NCI-H82 treated with DMSO at 0.1 percent for 48 hours (cell line): ENCODE data around the gene SMARCC1.
"Not testable (repeated sequence)": the region's sequence is repeated elsewhere in the genome, so short reads cannot be mapped to it uniquely, and the experiment has no call there.

Source experiments
- DNase-seq: peaks from one replicate; lab custom pipeline; 2025; ENCODE audit not compliant: unreplicated experiment; lab: John Stamatoyannopoulos, UW

SMARCC1 gene

DNA sequence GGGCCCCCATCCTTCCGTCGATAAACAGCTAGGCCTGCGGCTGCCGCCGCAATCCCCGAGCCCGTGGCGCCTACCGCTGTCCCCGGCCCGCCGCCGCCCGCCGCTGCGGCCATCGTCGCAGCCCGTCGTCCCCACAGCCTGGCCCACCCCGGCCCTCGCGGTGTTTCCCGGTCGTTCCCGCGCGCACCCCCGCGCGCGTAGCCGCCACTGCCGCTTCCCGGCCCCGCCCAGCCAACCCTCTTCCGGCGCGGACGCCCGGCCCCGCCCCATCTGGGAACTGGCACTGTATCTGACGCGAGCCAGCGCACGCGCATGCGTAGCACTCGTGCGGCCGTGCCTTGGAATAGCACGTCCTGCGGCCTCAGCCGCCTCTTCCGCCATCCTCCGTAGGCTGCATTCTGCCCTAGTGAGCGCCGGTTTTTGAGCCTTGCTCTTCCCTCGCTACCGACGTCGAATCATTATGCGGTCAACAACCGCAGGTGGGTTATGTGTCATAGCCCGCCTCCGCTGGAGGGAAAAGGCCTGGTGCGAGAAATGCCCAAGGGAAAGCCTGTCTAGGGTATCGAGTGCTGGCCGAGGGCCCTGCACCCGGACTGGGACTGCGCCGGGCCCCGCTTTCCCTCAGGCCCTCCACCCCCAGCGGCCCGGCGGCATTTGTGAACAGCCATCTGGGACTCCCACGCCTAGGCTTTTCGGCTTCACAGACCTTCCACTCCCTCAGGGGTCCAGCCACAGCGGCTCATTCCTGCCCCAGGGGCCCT is at the start of gene SMARCC1:
Gene SMARCC1, minus strand, starts transcription at position 209 of the 761 bp plus-strand sequence. Its CDS starts 96 bp downstream, at position 113.
- DNase-seq: peak; percentile 69

DNA sequence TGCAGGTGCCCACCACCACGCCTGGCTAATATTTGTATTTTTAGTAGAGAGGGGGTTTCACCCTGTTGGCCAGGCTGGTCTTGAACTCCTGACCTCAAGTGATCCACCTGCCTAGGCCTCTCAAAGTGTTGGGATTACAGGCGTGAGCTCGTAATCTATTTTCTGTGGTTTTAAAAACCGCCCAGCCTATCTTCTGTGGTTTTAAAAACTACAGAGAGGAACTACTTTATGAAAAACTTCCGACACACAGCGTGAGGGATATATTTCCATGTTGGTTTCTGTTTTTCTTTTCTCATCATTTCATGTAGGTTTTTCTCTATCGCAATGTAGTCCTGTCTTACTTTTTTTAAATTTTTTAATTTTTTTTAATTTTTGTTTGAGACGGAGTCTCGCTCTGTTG is 47.8 kb upstream of the SMARCC1 start:
- DNase-seq: not testable (repeated sequence)

DNA sequence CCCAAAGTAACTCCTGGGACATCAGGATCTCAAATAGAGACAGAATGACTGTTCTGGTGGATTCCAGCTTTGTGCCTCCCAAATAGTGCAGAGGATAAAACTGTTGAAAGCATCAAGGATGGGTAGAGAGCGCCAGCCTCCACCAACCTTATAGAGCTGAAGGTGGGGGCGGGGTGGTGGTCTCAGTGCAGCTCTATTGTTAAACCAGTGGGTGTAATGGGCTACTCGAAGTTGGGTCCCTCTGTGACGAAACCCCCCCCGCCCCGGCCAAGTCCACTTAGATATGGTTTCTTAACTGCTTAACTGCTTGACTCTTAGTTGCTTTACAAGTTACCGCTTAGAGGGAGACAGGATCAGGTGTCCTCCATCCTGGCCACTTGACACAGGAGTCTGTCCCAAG is 43.9 kb upstream of the SMARCC1 start:
- no peak for DNase-seq

DNA sequence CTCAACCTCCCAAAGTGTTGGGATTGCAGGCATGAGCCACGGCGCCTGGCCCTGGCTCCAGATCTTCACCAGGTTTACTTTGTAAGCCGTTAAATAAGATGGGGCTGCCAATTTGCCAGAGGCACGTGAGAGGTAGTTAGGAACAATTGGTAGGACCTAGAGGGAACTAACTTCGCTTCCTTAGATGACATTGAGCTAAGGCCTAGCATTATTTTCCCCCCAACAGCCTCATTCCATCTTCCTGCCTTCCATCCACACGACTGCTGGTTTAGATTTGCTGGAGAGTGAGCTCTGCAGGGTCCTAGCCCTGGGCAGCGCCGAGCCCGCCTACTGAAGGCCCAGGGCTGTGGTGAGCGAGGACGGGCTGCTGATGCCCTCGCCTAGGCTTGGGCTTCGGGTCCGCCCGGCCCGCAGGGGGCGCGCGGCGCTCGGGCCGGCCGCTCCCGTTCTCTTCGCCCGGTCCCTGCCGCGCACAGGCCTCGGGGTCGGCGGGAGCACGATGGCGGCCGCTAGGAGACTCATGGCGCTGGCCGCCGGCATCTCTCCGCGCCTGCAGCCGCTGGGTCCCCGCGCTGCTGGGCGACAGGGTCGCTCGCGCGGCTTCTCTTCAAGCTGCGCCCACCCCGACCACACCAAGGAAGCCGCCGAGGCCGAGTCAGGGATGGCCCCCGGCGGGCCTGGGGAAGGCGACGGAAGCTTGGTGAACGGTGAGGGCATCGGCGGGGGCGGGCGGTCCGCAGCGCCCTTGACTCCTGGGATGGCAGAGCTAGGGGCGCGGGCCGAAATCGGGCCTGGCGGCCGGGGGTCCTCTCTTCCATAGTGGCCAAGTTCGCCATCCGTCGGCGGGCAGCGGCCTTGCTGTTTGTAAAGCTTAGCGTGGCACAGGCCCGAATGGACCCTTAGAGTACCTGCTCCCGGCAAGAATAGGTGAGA is 43.1 kb upstream of the SMARCC1 start:
- peak; percentile 31 for DNase-seq

DNA sequence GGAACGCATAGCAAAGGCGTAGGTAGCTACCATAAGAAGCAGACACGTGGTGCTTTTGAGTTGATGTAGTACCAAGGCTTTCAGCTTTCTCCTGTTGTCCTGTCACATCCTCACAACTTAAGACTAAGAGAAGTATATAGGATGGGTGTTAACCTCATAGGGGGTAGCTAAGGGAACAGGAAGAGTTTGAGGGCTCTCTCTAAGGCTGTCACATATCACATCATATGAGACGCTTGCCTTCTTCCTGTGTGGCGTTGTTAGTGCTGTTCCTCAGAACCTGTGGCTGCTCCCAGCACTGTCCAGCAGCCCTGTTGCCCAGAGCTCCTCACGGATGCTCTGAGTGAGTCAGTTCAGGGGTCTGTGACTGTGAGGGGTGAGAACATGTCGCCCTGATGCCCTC is 35.9 kb upstream of the SMARCC1 start:
- no peak for DNase-seq

DNA sequence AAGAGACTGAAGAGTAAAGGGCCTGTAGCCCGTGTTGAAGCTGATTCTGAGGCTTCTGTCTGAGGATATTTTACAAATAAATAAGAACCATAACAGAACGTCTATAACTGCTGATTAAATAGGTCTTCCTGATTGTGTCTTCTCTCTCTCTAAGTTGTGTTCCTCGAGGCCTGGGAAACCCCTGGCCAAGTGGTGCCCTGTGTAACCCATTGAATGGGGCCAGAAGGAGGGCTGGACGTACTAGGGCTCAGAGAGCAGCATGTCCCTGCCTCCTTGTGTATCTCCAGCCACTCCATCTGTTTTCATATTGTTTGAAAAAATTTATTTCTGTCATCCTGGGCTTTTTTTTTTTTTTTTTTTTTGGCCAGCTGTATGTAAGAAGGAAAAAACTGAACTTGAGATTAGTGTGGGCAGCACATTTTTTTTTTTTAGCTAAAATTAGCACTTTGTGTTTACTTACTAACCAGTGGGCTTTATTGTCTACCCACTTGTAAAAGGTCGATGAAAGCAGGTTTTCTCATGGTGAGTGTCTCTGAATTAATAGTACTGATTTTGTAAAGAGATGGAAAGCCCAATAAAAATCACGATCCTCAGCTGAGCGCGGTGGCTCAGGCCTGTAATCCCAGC is 32.0 kb upstream of the SMARCC1 start:
- DNase-seq: no peak

DNA sequence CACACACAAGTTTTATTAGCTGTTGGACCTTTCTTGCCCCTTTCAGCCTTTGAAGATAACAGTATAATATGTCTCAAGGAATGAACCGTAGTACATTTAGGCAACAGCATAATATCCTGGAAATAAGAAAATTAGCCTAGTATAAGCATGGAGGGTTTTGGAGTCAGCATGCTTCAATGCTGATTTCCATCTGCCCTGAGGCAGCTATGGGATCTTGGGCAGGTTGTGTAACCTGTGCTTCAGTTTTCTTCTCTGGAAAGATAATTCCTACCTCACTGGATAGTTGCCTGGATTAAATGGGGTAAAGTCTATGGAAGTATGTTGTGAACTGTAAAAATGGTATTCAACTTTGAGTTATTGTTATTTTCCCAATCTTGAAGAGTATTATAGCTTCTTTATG is 22.9 kb upstream of the SMARCC1 start:
- no peak for DNase-seq

DNA sequence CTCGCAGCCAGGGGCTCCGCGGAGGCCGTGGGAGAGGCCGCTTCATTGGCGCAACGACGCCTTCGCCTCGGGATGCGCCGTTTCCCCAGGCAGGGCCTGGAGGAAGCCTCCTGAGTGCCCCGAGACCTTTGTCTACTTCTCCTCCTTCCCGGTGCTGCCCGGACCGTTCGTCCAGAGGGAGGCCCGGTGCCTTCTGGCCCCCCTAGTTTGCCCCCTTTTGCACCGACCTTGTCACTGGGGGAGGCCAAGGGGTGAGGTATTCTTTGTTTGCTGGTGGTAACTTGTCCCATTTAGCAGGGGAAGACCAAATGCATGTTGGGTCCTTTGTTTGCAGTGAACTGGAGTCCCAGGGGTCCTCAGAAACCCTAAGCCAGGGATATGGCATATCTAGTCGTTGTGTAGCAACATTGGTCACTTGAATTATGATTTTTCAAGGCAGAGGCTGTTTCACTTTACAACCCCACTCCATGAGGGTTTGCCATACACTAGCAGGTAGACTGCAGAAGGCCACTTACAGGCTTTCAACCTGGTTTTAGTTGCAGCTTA is 21.9 kb upstream of the SMARCC1 start:
- DNase-seq: no peak

DNA sequence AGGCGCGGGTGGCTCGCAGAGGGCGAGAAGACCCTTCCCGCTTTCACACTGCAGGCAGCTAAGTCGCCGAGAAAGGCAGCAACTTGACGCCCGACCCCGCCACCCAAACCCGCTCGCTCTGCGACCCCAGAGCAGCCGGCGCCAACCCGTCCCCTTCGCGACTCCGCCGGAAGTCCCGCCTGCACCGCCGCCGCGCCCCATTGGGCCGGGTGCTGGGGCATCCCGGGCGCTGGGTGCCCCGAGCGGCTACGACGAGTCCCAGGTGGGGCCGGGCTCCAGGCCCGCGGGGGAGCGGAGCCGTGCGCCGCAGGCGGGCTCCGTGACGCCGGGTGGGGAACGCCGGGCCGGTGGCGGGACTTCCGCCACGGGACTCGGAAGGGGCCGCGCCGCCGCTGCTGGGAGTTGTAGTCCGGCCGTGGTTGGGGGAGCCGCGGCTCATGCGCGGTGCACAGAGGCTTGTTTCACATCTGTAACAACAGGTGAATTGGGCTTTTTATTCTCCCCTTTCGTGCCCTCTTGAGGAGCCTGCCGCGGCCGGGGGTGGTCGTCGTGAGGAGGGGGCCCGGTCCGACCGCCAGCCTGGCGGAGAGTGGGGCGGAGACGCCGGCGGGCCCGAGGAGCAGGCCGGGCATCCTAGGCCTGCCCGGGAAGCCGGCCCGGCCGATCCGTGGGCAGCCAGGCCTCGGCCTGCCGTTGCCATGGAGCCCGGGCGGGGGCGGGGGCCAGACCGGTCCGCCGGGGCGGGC is 21.2 kb upstream of the SMARCC1 start, which contains the start of gene DHX30:
Gene DHX30, plus strand, starts transcription at position 405 of the 746 bp plus-strand sequence. CDS start 7,546 bp downstream, outside the sequence.
- DNase-seq: peak; percentile 7

DNA sequence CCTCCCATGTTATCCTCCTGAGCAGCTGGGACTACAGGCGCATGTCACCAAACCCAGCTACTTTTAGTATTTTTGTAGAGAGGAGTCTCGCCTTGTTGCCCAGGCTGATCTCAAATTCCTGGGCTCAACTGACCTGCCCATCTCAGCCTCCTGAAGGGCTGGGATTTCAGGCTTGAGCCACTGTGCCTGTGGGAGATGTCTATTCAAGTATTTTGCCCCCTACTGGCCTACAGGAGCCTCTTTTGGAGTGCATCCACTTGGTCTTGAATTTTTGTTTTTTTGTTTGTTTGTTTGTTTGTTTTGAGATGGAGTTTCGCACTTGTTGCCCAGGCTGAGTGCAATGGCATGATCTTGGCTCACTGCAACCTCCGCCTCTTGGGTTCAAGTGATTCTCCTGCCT is 18.0 kb upstream of the SMARCC1 start:
- DNase-seq: no peak

DNA sequence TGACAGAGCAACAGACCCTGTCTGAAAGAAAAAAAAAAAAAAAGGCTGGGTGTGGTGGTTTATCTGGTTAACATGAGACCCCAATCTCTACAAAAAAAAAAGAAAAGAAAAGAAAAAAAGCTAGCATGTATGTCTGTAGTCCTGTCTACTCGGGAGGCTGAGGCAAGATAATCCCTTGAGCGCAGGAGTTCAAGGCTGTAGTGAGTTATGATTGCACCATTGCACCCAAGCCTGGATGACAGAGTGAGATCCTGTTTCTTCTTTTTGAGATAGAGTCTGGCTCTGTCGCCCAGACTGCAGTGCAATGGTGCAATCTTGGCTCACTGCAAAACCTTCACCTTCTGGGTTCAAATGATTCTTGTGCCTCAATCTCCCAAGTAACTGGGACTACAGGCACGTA is 12.9 kb upstream of the SMARCC1 start:
- no peak for DNase-seq

DNA sequence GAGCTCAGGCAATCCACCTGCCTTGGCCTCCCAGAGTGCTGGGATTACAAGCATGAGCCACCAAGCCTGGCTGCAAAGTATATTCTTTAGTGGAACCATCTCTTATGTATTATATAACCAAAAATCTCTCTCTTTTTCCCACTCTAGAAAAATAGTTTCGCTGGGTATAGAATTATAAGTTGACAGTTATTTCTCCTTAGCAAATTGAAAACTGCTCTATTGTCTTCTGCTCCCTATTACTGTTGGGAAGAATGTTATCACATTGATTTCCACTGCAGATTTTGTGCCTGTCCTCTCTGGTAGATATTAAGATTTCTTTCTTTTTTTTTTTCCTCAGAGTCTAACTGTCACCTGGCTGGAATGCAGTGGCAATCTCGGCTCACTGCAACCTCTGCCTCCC is 11.0 kb upstream of the SMARCC1 start:
- no peak for DNase-seq

DNA sequence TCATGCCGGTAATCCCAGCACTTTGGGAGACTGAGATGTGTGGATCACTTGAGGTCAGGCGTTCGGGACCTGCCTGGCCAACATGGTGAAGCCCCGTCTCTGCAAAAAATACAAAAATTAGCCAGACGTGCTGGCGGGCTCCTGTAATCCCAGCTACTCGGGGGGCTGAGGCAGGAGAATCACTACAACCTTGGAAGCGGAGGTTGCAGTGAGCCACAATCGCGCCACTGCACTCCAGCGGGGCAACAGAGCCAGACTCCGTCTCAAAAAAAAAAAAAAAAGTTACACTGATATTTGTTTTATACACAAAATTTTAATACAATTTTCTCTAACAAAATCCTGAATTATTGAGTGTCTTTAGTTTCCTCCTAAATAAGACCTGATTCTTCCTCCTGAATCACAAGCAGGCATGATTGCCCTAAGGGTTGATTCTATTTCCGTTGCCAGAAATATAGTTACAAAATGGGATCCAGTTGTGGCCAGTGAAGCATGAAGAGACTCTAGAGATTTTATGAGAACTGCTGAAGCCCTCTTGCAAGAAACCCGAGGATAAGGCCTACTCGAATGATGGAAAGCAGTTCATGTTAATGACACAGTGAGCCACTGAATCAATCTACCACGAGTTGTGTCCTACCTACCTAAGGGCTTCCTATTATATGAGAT is 9.6 kb upstream of the SMARCC1 start:
- DNase-seq: no peak

DNA sequence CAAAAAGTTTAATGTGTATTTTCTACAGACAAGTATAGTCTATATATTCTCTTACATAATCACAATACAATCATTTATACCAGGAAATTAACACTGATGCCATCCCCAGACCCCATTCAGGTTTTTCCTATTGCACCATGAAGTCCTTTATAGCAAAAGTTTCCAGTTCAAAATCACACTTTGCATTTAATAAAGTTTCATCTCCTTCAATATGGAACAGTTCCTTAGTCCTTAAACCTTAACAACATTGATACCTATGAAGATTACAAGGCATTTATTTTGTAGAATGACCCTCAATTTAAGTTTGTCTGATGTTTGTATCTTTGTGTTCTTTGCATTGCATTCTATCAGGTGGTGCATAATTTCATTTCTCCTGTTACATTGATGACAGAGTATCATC is 2.0 kb upstream of the SMARCC1 start:
- no peak for DNase-seq

DNA sequence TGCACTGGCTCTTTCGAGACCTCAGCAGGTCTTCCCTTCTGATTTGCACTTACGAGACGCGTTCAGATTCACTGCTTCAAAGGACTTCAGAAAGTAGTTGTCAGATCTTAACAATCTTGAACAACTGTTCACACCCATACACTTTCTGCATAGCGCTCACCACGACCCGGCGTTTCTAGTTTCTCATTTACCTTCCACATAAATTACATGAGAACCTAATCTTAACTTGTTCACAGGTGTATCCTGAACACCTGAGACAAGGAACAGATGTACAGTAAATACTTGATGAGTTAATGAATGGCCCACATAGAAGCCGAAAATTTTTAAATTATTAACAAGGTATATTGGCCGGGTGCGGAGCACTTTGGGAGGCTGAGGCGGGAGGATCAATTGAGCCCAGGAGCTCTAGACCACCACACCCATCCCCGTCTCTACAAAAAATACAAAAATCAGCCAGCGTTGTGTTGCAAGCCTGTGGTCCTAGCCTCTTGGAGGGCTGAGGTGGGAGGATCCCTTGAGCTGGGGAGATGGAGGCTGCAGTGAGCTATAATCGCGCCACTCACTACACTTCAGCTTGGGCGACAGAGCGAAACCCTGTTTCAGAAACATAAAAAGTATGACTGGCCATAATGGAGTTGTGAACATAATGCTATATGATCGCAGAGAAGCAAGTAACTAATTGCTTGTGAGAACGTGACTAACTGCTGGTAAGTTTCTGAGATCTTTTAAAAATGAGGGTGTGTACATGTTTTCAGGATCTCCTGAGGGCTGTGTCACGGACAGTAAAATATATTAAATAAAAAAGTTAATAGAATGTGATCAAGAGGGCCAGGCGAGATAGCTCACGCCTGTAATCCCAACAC is 984 bp upstream of the SMARCC1 start:
- no peak for DNase-seq

DNA sequence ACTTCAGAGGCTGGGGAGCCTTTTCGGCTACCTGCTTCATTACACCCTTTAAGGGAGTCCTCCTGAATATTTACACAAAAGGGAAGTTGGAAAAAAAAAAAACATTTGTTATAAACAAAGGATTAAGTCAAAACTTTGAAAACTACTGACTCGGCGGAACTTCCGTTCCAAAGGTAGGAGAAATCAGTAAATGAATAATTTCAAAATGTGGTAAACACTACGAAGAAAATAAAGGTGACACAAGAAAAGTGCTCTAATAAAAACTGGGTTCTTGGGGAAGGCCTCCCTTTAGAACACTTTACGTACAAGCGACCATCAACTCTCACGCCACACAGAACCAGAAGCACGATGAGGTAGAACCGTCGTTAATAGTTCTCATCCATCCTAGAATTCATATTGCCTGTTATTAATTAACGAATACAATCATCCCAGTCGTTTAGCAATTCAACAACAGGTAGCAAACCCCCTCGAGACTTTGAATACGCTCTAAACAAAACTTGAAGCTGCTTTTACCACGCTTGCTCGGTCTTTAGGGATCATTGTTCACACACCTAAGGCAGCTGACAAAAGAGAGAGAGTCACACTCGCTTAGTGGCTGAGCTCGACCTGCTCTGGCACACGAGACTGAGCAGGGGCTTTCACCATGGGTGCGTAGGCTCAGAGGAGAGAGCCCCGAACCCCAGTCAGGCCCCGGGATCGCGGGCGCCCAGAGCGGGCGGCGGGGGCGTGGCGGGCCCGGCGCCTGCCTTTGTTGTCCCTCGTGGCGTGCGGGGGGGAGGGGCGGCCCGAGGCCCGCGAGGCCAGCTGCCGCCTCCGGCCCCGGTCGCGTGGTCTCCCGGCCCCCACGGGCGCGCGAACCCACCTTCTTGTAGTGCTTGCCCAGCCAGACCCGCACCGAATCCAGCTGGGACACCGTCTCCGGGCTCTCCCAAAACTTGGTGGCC is 680 bp downstream of the SMARCC1 start:
- no peak for DNase-seq

DNA sequence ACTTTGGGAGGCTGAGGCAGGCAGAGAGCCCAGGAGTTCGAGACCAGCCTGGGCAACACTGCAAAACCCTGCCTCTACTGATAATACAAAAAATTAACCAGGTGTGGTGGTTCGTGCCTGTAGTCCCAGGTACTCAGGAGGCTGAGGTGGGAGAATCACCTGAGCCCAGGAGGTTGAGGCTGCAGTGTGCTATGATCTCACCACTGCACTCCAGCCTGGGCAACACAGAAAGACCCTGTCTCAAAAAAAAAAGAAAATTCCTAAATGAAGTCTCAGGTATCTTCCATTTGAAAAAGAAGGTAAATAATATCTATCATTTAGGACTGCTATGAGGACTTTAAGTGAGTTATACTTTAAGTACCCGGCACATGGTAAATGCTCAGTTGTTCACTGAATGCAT is 2.9 kb downstream of the SMARCC1 start:
- DNase-seq: no peak

DNA sequence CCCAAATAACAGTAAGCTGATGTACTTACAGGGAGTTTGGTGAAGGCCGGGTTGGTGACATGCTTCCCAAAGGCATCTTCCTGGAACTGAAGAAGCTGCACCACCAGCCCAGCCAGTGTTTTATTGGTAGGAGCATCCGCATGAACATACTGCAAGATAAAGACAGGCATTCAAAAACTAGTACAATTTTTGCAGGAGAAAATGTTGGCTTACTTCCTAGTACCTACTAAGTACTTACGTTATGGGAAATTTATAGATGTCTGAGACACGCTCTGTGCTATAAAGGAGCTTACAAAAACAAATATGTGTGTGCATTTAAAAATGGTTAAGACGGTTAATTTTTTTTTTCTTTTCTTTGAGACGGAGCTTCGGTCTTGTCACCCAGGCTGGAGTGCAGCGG is 8.9 kb downstream of the SMARCC1 start:
- no peak for DNase-seq
